ENCODE data around the gene MAP4K3. TPM values are rescaled to one million over a fixed set of nuclear protein-coding genes. Genes with fewer than 3 reads are reported as not detected.

MAP4K3 gene
- 16.4 and 28.9 TPM in 2 replicates for total RNA-seq

GRCh38 chr2:39436592-39437521 lies at the start of gene MAP4K3:
MAP4K3 (minus strand) TSS chr2:39437285; CDS start chr2:39436987, 298 bp downstream.

GRCh38 chr2:39243469-39244123 lies 193.5 kb downstream of the MAP4K3 start, which contains the start of gene CDKL4:
CDKL4 (minus strand) TSS chr2:39243970.

Other genes starting within 250 kb of the MAP4K3 start
- gene CDKL4, start 193.3 kb downstream of the MAP4K3 start, total RNA-seq, result 0.16 and 0.19 TPM in 2 replicates
- 0.32 TPM in 1 of 2 replicates, not detected in the other for gene TMEM178A, start 228.6 kb upstream of the MAP4K3 start, total RNA-seq